GM12878 (cell line): ENCODE data around the gene LSMEM2. TPM values are rescaled to one million over a fixed set of nuclear protein-coding genes. Genes with fewer than 3 reads are reported as not detected.
A peak's percentile ranks its signal among the peaks of the same experiment; 100 is the strongest.

Experiments used
- BCL11A ChIP-seq: IDR thresholded peaks from 2 replicates; pipeline ENCODE4 v1.6.1; 2011; ENCODE audit warnings: low read depth, low read length
- EGR1 ChIP-seq, 2 experiments: IDR thresholded peaks; 1 replicate in 1 of 2; 2 replicates in 1 of 2; pipeline ENCODE4 v1.6.1; 2011 to 2012; ENCODE audit warnings: low read depth in 2 of 2, low read length in 2 of 2, borderline replicate concordance in 1 of 2, mild to moderate bottlenecking in 1 of 2, moderate library complexity in 1 of 2
- ESRRA ChIP-seq: IDR thresholded peaks from 2 replicates; pipeline ENCODE4 v1.6.1; 2012; ENCODE audit warnings: mild to moderate bottlenecking, low read length, improper control_type of control experiment
- KLF5 ChIP-seq: fragments of 450-650 bp; IDR thresholded peaks from 2 replicates; pipeline ENCODE4 v1.6.1; 2014; ENCODE audit warnings: mild to moderate bottlenecking; ENCODE audit not compliant: partially characterized antibody
- NFXL1 ChIP-seq: fragments of 450-650 bp; IDR thresholded peaks from 2 replicates; pipeline ENCODE4 v1.6.1; 2017; ENCODE audit warnings: antibody characterized with exemption, mild to moderate bottlenecking, borderline replicate concordance
- RB1 ChIP-seq: fragments of 450-650 bp; formaldehyde crosslinking; IDR thresholded peaks from 2 replicates; pipeline ENCODE4 v1.6.1; 2017; ENCODE audit warnings: mild to moderate bottlenecking, borderline replicate concordance
- SRF ChIP-seq, 2 experiments: IDR thresholded peaks; 2 replicates each; pipeline ENCODE4 v1.6.1; 2011; ENCODE audit warnings: low read depth in 2 of 2, low read length in 2 of 2, mild to moderate bottlenecking in 1 of 2, moderate library complexity in 1 of 2
- ZNF24 ChIP-seq: fragments of 450-650 bp; IDR thresholded peaks from 2 replicates; pipeline ENCODE4 v1.6.1; 2017; ENCODE audit warnings: antibody characterized with exemption, mild to moderate bottlenecking
- ZNF622 ChIP-seq: fragments of 450-650 bp; IDR thresholded peaks from 2 replicates; pipeline ENCODE4 v1.6.1; 2017; ENCODE audit warnings: mild to moderate bottlenecking, inconsistent platforms
- polyA plus RNA-seq, 11 experiments: library from polyadenylated mRNA; depleted of rRNA in 4 of 11; unstranded in 6 of 11; stranded (reverse) in 5 of 11; fragments of >200 nt; fragmentation: Nextera tagmentation in 4 of 11; fragmentation: Illumina TruSeq in 1 of 11; extraction: Ambion mirVana in 4 of 11; extraction: Trizol in 1 of 11; gene quantifications; 1 replicate in 1 of 11; 2 replicates in 10 of 11; pipeline versions ENCODE4 v1.2.1 to v1.2.3, GENCODE V29; 2011 to 2016; ENCODE audit warnings: inconsistent platforms in 2 of 11, missing spikeins in 2 of 11, low read depth in 1 of 11
- total RNA-seq, 4 experiments: library from RNA; depleted of rRNA in 3 of 4; stranded (reverse); fragments of >200 nt in 3 of 4; fragmentation: Illumina TruSeq in 1 of 4; extraction: Trizol in 1 of 4; gene quantifications; 2 replicates each; pipeline versions ENCODE4 v1.2.1 to v1.2.3, GENCODE V29; 2013 to 2021
- TF ChIP-seq, protein P1 (sequence below): fragments of 450-650 bp; IDR thresholded peaks from 2 replicates; pipeline ENCODE4 v1.6.1; 2016; ENCODE audit warnings: mild to moderate bottlenecking, moderate library complexity, borderline replicate concordance
- TF ChIP-seq, protein P2 (sequence below): fragments of 450-650 bp; IDR thresholded peaks from 2 replicates; pipeline ENCODE4 v1.6.1; 2017; ENCODE audit warnings: mild to moderate bottlenecking, moderate library complexity
- TF ChIP-seq, protein P3 (sequence below): IDR thresholded peaks from 2 replicates; pipeline ENCODE4 v1.6.1; 2011; ENCODE audit warnings: mild to moderate bottlenecking, low read depth, low read length, moderate library complexity; ENCODE audit not compliant: insufficient replicate concordance

Gene LSMEM2
- total and polyA plus RNA-seq, 10 of the 15 experiments (the other 5 are each of a cell fraction or from before 2014, with no cell fraction given), result 0.17 TPM; not detected in 9

DNA sequence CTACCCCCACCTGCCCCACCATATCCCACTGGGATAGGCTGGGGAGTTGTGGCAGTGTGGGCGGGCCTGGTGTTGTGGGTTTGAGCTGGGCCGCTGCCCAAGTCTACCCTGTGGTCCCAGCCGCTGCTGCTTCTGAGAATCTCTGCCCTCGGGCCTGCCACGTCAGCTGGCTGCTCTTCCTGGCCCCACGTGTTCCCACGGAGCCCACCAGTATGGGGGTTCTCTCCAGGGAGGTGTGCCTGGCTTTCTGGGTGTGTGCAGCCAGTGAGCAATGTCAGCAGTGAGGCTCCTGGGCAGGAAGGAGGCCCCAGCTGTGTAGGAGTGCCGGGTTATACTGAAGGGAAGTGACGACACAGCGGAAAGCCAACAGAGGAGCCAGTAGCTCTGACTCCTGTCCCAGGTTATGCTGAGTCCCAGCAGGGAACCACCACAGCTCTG lies 32.4 kb upstream of the LSMEM2 start (continued):
- TF ChIP-seq, protein P1, sequence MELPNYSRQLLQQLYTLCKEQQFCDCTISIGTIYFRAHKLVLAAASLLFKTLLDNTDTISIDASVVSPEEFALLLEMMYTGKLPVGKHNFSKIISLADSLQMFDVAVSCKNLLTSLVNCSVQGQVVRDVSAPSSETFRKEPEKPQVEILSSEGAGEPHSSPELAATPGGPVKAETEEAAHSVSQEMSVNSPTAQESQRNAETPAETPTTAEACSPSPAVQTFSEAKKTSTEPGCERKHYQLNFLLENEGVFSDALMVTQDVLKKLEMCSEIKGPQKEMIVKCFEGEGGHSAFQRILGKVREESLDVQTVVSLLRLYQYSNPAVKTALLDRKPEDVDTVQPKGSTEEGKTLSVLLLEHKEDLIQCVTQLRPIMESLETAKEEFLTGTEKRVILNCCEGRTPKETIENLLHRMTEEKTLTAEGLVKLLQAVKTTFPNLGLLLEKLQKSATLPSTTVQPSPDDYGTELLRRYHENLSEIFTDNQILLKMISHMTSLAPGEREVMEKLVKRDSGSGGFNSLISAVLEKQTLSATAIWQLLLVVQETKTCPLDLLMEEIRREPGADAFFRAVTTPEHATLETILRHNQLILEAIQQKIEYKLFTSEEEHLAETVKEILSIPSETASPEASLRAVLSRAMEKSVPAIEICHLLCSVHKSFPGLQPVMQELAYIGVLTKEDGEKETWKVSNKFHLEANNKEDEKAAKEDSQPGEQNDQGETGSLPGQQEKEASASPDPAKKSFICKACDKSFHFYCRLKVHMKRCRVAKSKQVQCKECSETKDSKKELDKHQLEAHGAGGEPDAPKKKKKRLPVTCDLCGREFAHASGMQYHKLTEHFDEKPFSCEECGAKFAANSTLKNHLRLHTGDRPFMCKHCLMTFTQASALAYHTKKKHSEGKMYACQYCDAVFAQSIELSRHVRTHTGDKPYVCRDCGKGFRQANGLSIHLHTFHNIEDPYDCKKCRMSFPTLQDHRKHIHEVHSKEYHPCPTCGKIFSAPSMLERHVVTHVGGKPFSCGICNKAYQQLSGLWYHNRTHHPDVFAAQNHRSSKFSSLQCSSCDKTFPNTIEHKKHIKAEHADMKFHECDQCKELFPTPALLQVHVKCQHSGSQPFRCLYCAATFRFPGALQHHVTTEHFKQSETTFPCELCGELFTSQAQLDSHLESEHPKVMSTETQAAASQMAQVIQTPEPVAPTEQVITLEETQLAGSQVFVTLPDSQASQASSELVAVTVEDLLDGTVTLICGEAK, result peak; percentile 66
- TF ChIP-seq NFXL1 (no peak), ZNF622 (no peak), ESRRA (no peak), RB1 (no peak), ZNF24 (no peak), SRF (IDR thresholded peaks at IDR 0.05; ENCODE audit: low read depth in 2 of 2, low read length in 2 of 2) (no peak), BCL11A (no peak), EGR1 (IDR thresholded peaks at IDR 0.05; ENCODE audit: borderline replicate concordance in 1 of 2, low read depth in 2 of 2, low read length in 2 of 2) (no peak), KLF5 (no peak)
- TF ChIP-seq, protein P2, sequence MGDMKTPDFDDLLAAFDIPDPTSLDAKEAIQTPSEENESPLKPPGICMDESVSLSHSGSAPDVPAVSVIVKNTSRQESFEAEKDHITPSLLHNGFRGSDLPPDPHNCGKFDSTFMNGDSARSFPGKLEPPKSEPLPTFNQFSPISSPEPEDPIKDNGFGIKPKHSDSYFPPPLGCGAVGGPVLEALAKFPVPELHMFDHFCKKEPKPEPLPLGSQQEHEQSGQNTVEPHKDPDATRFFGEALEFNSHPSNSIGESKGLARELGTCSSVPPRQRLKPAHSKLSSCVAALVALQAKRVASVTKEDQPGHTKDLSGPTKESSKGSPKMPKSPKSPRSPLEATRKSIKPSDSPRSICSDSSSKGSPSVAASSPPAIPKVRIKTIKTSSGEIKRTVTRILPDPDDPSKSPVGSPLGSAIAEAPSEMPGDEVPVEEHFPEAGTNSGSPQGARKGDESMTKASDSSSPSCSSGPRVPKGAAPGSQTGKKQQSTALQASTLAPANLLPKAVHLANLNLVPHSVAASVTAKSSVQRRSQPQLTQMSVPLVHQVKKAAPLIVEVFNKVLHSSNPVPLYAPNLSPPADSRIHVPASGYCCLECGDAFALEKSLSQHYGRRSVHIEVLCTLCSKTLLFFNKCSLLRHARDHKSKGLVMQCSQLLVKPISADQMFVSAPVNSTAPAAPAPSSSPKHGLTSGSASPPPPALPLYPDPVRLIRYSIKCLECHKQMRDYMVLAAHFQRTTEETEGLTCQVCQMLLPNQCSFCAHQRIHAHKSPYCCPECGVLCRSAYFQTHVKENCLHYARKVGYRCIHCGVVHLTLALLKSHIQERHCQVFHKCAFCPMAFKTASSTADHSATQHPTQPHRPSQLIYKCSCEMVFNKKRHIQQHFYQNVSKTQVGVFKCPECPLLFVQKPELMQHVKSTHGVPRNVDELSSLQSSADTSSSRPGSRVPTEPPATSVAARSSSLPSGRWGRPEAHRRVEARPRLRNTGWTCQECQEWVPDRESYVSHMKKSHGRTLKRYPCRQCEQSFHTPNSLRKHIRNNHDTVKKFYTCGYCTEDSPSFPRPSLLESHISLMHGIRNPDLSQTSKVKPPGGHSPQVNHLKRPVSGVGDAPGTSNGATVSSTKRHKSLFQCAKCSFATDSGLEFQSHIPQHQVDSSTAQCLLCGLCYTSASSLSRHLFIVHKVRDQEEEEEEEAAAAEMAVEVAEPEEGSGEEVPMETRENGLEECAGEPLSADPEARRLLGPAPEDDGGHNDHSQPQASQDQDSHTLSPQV, result no peak
- TF ChIP-seq, protein P3, sequence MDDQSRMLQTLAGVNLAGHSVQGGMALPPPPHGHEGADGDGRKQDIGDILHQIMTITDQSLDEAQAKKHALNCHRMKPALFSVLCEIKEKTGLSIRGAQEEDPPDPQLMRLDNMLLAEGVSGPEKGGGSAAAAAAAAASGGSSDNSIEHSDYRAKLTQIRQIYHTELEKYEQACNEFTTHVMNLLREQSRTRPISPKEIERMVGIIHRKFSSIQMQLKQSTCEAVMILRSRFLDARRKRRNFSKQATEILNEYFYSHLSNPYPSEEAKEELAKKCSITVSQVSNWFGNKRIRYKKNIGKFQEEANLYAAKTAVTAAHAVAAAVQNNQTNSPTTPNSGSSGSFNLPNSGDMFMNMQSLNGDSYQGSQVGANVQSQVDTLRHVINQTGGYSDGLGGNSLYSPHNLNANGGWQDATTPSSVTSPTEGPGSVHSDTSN, result no peak
